Measurements from ENCODE around the gene SYNPR.
A peak's percentile ranks its signal among the peaks of the same experiment; 100 is the strongest.

The SYNPR gene

DNA sequence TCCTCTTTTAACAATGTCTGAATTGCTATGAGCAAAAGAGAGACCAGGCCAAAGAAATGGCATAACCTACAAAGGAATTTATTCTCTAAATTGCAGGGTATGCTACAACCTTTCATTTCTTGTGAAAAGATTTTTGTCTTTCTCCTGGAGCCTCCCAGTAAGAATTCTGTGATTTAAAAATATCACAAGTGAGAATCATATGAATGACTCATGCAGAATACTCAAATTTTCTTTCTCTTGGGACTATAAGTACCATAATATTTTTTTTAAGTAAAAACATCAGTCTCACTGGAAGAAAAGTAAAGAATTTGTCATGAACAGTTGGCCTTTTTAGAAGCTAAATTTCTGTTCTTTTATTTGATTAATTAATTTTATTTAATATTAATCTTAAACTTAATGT, 26.3 kb downstream of the SYNPR start:
- no peak for DNase-seq (ENCODE audit: low spot score)

- no peak for DNase-seq (ENCODE audit: low spot score)
Measured at GRCh38 chr3:63308072-63308471, 30.0 kb downstream of the SYNPR start.

DNA sequence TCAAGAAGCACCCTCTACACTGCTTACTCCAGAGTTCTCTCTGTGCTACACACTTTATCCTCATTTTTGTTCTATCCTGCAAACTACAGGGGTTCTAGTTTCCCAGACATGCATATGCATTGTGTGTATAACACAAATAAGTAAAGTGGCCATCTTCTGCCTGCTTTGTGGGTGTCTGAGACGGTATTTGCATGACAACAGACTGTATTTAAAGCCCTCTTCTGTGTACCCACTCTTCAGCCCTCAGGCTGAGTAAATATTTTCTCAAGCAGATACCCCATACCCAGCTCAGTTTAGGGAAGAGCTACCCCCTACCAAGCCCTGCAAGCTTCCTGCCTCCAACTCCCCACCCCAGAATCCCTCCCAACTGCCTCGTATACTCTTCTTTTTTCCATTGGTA, 31.7 kb downstream of the SYNPR start:
- DNase-seq (ENCODE audit: low spot score): no peak

- no peak for DNase-seq (ENCODE audit: low spot score)
Measured at GRCh38 chr3:63323766-63324165, 45.7 kb downstream of the SYNPR start.

DNA sequence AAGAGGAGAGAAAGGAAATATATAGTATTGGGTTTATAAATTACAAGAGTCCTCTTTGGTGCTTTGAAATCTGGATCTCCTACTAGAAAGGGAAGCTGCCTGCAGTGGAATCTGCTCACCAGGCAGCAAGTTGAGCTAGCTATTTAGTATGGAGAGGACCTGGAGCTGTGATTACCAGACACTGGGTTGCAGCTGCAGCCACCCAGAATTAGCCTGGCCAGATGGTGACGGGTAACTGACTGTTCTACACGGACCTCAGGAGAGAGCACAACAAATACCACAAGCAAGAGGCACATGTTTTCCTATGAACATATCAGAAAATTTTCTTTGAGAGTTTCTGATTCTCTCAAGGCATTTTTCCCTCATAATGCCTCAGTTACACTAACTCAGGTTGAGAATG, 46.5 kb downstream of the SYNPR start:
- DNase-seq (ENCODE audit: low spot score): no peak

- no peak for DNase-seq (ENCODE audit: low spot score)
Measured at GRCh38 chr3:63325386-63325785, 47.3 kb downstream of the SYNPR start.

GRCh38 chr3:63328365-63328764, 50.3 kb downstream of the SYNPR start:
- no peak for DNase-seq (ENCODE audit: low spot score)

DNA sequence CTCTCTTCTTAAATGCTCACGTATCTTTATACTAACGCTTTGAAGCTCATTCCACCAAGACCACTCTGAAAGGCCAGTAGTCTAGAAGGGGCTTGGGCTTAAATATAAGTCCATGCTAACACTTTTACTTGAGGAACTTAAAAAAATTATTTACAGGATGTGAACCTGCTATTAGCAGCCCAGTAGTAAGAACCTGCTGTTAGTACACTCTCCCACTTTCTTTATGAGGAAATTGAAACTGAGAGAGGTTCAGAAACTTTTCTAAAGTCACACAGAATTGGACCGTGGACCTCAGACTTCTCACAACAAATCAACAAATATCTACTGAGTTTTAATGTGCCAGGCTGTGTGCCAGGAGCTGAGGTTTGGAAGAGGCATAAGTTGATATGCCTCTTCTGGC, 53.4 kb downstream of the SYNPR start:
- no peak for DNase-seq (ENCODE audit: low spot score)

DNA sequence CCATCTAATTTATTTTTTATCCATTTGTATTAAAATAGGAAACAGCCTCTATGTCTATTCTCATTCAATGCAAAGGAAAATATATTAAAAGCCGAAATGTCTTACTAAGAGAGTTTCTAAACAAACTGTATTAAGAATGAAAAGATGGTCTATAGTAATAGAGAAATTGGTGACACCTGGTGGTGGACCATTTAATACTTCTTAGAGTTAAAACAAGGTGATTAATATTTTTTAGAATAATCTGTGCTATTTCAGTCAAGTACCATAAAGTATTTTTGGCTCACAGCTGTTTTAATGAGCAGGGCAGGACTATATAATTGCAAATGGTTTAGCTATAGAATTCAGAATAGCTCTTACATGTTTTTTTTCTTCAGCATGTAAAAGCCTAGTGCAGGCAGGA, 55.7 kb downstream of the SYNPR start:
- no peak for DNase-seq (ENCODE audit: low spot score)

GRCh38 chr3:63338351-63338750, 60.2 kb downstream of the SYNPR start:
- no peak for DNase-seq (ENCODE audit: low spot score)

GRCh38 chr3:63343674-63344073, 65.6 kb downstream of the SYNPR start:
- DNase-seq (ENCODE audit: low spot score): peak; percentile 55

GRCh38 chr3:63344661-63345060, 66.6 kb downstream of the SYNPR start:
- no peak for DNase-seq (ENCODE audit: low spot score)

DNA sequence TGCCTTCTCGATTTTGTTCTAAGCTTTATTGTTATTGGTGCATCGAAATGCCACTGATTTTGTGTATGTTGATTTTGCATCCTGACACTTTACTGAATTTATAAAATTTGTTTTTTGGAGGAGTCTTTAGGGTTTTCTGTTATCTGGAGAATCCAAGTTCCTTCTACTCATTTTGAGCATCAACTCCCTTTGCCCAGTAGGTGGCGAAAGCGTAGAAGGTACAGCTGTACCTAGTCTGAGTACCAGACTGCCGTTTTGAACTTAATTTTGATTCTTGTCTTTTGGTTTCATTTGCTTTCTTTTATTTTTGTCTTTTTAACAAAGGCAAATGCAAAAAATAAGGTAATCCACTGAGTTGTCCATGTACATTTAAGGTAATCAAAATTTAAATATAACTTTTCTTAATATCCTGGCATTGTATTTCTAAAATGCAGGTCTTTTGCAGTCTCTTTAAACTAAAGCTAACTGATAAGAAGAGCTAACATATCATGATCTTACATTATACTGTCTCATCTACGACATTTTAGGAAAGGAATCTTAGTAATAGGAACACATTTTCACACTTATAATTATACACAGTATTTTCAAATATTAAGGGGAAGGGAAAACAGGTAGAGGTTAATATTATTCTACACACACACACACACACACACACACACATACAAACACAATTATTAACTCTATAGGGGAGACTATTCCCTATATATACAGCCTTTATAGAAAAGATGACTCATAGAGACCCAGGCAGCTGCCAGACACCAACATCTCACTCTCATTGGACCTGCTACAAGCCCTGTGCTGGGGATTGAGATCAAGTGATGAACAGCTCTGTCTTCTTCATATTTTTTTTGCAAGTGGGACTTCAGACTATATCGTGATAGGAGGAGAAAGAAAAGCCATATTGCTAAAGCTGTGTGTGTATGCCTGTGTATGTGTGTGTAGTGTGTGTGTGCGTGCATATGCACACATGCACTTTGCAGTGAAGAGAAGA, 71.8 kb downstream of the SYNPR start:
- peak; percentile 47 for DNase-seq (ENCODE audit: low spot score)

- DNase-seq (ENCODE audit: low spot score): peak; percentile 39
Measured at GRCh38 chr3:63351159-63352007, 73.3 kb downstream of the SYNPR start.

GRCh38 chr3:63352008-63352279, 73.8 kb downstream of the SYNPR start:
- no peak for DNase-seq (ENCODE audit: low spot score)

DNA sequence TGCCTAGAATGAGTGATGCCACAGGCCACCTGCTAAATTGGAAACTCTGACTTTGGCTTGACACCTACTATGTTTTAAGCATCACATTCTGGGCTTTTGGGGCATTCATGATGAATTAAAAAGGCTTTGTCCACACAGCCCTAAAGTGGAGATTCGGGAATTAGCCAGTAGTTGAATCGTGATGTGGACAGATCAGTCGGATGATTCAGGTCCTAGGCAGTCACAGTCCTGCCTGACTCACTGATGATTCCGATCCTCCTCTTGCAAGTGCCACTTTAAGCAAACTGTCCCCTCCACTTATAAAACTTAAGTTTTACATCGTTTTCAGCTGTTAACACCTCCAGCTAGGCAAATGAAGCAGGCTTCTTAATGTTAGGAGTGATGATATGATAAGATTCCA, 75.3 kb downstream of the SYNPR start:
- DNase-seq (ENCODE audit: low spot score): peak; percentile 35

GRCh38 chr3:63354160-63354559, 76.1 kb downstream of the SYNPR start:
- DNase-seq (ENCODE audit: low spot score): no peak

- no peak for DNase-seq (ENCODE audit: low spot score)
Measured at GRCh38 chr3:63355809-63356208, 77.7 kb downstream of the SYNPR start.

DNA sequence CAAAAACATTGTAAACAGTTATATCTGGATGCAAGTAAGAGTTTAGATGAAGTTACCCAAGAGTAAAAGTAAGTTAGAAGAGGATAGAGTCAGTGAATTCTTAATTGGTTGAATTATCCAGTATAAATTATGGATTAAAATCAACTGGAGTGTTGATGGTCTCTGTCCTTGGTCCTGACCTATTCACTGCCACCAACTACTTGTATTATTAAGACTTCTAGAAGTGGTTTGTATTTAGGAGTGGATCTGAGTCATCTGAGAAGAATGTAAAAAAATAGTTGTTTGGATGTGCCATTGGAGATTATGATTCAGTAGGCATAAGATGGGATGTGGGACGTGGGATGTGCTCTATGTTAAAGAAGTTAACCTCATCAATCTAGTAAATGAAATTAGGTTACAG, 86.4 kb downstream of the SYNPR start:
- no peak for DNase-seq (ENCODE audit: low spot score)

DNA sequence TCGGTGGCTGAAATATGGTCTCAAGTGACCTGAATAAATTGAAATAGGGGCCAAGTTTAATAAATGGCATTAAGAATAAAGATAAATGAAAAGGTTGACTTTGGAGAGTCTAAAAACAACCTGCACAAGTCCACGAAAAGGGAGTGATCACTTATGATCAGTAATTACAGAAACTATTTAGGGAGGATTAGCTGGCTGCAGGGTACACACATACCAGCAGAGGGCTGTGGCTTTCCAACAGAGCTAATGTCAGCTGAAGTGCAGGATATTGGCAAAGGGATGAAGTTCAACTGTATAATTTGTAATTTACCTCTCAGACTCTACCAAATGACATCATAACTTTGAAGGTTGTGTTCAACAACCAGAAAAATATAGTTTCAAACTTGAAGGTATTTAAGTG, 86.8 kb downstream of the SYNPR start:
- no peak for DNase-seq (ENCODE audit: low spot score)

- DNase-seq (ENCODE audit: low spot score): no peak
Measured at GRCh38 chr3:63365671-63366070, 87.6 kb downstream of the SYNPR start.

DNA sequence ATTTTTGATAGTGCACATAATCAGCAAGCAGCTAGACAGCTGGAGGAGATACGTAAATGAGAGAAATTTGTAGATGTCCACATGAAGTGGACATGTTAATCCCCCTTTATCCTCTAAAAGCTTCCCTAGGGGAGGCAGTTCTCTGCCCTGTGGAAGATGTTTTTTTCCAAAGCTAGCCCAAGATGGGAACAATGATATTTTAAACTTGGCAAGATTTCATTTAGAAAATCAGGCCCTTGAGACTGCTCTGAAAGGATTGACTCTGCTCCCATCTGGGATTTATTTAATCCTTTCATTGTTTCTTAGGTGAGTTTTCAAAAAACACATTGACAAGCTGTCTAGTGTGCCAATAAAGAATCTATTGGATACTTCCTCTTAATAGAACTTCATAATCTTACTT, 92.0 kb downstream of the SYNPR start:
- no peak for DNase-seq (ENCODE audit: low spot score)

DNA sequence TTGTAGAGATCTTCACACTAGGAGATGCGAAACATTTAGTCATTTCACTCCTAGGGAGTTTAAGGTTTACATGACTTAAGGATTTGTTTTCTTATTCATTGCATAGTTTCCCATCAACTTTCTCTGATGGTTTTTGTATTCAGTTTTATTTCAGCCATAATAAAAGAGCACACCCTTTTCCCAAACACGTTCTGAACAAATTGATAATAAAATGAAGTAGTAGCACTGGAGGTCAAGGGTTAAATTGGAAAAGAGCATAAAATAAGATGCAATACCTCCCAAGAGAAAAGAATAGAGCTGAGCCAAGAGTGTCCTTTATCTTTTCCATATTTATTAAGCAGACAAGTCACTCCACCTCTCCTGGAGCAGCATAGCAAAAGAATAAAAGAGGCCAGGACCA, 104.9 kb downstream of the SYNPR start:
- DNase-seq (ENCODE audit: low spot score): no peak

Data from AG08396 (cell line).